SK-N-MC (cell line): Measurements from ENCODE around the gene DNAAF5.

Experiments
- EZH2 ChIP-seq: fragments of 200-600 bp; sonication (generic); IDR thresholded peaks from one replicate; pipeline ENCODE4 v1.6.1; 2017; ENCODE audit warnings: antibody characterized with exemption
- FOXP2 ChIP-seq: optimal IDR thresholded peaks from 2 replicates; pipeline ENCODE3; 2011; ENCODE audit warnings: mild to moderate bottlenecking, moderate library complexity; ENCODE audit not compliant: insufficient read depth; ENCODE audit errors: extremely low read length, control extremely low read depth
- POLR2AphosphoS5 ChIP-seq: IDR thresholded peaks from 2 replicates; pipeline ENCODE4 v1.6.1; 2012; ENCODE audit warnings: mild to moderate bottlenecking, low read depth, low read length, borderline replicate concordance

DNA sequence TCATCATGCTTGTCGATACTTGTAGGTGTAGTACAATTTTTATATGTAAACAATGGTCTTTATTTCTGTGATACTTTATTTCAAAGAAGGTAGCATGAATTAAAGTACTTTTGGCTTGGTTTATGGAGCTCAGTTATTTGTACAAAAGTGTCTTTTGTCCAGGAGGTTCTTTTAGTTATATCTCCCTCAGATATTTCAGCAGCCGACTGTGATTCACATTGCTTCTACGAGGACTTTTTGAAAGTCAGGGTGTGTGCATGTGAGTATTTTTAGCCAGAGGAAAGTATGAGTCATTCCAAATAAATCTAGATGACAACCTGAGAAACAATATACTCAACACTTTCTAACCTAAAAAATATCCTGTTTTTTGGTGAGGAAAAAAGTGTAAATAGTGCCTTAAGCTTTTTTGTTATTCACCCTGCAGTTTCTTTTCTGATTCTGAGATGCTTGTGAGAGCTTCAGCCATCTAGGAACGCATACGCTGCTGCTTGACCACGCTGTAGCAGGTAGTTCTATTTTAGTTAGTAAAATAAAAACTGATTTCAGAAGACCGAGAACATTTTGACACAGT is 105.2 kb downstream of the DNAAF5 start:
- TF ChIP-seq EZH2 (no peak), POLR2AphosphoS5 (no peak), FOXP2 (no peak)
